NCI-H1092 (cell line): ENCODE measurements around the gene PSD4.

Experiments used
- DNase-seq: peaks from one replicate; lab custom pipeline; 2025; lab: John Stamatoyannopoulos, UW

The PSD4 gene

DNA sequence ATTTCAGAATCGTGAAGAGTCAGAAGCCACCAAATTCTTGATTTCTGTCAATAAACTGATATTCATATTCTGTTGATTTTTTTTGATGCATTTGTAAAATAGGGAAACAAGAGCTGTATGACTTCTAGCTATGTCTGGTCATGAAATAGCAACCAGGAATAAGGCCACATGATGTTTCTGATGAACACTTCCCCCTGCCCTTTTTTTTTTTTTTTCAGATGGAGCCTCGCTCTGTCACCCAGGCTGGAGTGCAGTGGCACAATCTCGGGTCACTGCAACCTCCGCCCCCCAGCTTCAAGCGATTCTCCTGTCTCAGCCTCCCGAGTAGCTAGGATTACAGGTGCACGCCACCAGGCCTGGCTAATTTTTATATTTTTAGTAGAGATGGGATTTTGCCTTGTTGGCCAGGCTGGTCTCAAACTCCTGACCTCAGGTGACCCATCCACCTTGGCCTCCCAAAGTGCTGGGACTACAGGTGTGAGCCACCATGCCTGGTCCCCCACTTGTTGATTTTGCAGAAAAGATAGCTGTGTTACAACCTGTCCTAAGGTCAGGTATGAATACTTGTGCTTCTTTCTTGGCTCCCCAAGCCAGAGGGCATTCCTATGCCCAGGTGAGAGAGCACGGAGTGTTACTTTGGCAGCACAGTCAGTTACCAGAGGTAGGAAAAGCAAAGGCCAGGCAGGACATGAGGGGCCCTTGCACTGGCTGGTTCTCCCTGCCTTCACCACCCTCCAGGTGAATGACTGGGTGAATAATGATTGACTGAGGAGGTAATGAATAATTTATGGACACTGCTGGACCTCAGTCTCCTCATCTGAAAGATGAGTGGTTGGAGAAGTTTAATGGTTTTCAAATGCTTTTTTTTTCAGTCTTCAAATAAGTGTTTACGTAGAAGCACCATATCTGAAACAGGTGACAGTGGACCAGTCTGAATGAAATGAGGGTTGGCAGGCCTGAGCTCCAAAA is 65.4 kb downstream of the PSD4 start:
- DNase-seq = no peak

DNA sequence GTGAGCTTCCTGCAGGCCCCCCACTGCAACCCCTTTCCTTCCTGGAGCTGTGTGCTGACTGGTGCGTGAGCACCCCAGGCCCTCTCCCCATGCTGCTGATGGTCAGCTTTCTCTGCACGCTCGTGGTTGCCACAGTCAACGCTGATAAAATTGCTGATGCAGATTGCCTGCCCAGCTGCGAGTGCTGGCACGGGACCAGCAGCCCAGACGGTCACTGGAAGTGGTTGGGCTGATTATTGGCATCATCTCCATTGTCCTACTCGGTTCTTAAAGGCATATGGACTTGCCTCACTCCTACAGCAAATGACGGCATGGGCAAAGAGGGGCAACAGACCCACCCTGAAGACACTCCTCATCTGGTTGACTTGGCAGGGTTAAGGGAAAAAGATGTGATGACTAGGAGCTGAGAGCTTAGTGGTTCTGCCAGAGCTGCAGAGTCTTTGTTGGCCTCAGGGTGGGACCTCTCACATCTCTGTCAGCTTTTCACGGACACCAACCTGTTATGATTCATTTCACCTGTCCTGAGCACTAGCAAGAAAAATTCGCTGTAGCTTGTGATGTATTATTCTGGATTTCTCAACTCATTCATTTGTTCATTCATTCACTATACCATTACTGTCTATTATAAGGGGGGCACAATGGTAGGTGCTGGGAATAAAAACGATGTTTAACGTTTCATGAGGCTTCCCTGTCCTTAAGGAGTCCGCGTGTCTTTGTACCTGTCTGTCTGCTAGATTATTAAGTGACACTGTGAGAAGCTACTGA is 66.6 kb downstream of the PSD4 start:
- peak; percentile 73 for DNase-seq

DNA sequence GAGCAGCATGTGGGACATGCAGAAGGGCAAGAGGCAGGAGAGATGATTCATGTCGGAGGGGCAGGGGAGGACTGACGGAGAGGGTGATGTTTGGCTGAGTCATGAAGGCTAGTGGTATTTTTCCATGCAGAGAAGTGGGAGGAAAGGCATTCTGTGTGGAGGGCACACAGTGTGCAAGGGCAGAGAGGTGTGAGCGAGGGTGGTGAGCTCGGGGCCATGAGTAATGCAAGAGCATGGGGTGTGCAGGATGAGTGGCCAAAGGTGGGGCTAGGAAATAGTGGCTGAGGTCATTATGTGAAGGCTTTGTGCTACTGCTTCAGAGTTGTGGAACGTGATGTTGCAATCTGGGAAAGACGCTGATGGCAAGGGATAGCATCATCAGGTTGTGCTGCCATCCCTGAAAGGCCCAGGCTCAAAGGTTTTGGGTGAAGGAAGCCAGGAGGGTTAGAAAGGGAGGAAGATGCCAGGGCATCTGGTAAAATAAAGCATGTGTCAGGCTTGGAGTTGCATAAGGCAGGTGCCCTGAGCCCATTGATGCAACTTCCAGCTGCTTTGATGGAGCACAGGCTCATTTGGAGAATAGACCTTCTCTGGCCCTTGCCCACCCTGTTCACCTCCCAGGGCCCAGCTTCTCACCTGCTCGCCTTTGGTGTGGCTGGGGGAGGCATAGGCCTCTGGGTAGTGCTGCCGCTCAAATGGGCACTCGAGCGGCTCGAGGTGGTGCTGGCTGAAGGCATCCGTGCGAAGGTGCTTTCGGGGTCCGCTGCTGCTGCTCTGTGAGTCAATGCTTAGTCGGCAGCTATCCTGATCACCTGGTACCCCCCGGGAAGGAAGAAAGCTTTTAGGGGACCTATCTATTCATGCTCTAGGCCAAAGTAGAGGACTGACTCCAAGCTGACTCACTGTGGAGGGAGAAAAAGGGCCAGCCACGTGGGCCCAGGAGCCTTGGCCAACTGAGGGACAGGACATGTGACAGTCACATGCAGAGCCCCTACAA is 67.4 kb downstream of the PSD4 start:
- no peak for DNase-seq

DNA sequence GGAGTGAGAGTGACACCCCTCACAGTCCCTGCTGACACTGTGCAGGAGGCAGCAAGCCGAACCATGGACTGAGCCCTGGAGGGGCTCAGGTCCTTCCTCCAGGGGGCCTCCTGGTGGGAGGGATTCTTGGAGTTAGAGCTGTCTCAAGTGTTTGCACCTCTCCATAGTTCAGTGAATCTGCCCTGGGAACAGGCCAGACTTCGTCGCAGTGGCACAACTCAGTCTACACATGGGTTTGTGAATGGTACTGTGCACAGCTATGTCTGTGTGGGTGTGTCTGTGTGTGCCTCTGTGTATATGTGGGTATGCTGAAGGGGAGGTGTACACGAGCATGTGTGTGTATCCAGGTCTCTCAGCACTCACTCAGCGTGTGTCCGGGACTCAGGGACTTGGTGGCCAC is 68.6 kb downstream of the PSD4 start:
- DNase-seq = no peak

DNA sequence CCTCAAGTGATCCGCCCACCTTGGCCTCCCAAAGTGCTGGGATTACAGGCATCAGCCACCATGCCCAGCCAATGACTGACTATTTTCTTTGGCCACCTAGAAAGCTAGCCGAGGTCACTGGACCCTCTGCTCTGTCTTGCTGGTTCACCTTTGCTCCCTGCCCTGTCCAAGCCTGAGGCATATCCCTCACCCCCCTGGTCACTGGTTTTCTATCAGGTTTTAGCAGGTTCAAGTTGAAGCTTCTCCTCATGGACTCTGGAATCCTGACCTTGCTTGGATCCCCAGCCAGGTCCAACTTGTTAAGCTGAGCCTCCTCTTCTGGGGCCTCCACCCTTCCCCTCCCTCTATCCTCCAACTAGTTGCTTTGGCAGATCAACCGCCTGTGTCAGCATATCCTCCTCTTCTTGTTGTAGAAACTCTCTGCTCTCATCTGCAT is 71.5 kb downstream of the PSD4 start:
- DNase-seq = no peak

DNA sequence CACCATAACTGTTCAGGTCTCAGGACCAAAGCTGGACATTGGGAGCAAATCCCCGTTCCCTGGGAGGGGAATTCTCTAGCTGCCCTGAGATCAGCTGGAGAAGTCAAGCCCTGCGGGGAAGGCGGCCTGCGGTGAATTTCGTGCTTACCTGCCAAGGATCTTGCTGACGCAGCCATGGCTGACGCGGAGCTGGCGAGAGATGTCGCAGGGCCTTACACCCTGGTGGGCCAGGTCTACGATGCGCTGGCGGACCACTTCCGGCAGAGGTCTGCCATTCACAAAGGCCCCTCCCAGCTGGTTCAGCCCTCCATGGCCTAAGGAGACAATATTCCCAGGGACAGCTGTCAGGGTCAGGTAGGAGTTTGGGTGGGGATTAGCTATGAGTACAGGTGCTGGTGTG is 72.8 kb downstream of the PSD4 start:
- no peak for DNase-seq

DNA sequence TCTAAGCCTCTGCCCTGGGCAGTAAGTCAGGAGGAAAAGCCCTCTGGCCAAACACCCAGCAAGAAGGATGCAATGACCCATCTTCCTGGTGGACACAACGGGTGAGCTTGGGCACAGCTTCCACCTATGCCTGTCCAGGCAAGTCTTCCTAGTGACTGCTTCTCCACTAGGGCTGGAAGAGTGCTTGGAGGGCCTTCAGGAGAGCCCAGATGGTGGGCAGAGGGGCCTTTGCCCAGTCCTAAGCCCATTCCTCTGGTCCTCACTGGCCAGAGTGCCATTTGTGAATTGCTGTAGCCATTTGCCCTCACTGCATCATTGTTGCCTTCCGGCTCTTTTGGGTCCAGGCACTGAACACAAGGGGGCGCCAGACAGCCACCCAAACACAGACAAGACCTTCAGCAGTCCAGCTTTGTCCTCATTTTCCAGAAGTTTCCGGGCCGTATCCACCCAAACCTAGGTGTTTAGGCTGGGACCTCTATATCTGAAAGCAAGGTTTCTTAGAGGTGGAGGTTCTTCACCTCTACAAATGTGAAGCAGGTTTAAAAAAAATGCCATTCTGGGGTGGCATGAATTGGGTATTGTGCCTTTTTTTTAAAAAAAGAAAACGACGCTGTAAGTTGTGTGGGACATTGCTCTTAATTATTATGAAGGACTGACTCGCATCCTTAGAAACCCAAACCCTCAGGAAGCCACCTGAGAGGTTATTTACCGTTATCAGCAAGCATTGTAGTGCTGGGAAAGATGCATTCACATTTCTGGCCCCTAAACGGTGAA is 75.4 kb downstream of the PSD4 start:
- peak; percentile 36 for DNase-seq

DNA sequence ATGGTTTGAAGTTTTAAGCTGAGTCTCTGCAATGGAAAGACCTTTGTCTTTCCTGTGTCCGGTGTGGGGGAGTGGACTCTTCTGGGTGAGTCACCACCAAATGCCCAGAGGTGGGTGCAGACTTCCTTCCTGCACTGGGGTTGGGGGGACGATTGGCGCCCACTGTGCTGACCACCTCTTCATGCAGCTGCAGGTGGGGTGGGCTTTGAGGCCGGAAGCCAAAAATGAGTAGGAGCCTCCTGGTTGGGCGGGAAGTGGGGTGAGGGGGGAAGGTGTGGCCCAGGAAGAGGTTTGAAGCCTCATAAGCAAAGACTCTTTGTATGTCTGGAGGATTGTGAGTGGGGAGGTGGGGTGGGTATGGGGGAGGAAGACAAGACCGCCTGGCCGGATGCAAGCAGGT is 77.3 kb downstream of the PSD4 start:
- DNase-seq = no peak

DNA sequence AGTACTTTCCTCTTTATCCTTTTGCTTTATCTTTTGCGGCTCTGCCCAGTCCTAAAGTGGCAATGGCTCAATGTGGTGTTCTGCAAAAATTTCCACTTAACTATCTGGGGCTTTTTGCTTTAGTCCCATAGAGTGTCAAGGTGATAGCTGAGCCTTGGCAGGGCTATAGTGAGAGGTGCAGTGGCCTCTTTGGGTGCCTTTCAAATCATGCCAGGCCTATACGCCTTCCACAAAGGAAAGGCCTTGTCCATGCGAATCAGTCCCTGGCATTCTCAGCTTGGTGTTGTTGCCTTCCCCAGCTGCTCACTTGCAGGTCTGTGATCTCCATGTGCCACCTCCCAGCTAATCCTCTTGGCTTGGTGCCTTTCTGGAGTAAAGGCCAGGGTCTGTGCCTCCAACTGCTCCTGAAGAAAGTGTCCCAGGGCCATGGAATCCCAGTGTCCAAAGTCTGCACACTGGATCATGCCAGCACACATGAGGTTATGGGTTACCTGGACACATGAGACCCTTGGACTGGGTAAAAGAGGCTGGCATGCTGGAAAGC is 78.3 kb downstream of the PSD4 start:
- DNase-seq = no peak

DNA sequence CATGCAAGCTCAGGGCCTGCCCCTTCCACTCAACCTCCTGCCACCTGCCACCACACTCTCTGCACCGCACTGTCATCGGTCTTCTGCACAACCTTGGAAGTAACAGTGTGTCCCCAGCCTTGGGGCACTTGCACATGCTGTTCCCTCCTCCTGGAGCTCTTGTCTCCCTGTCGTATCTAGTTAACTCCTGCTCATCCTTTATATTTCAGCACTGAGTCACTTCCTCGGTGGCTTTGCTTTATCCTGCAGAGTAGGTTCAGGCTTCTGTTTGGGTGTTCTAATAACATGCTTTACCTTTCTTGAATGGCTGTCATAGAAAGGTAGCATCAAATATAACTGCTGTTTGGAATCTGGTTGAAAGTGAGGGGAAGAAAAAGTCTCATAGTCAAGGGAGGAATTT is 79.7 kb downstream of the PSD4 start:
- no peak for DNase-seq

DNA sequence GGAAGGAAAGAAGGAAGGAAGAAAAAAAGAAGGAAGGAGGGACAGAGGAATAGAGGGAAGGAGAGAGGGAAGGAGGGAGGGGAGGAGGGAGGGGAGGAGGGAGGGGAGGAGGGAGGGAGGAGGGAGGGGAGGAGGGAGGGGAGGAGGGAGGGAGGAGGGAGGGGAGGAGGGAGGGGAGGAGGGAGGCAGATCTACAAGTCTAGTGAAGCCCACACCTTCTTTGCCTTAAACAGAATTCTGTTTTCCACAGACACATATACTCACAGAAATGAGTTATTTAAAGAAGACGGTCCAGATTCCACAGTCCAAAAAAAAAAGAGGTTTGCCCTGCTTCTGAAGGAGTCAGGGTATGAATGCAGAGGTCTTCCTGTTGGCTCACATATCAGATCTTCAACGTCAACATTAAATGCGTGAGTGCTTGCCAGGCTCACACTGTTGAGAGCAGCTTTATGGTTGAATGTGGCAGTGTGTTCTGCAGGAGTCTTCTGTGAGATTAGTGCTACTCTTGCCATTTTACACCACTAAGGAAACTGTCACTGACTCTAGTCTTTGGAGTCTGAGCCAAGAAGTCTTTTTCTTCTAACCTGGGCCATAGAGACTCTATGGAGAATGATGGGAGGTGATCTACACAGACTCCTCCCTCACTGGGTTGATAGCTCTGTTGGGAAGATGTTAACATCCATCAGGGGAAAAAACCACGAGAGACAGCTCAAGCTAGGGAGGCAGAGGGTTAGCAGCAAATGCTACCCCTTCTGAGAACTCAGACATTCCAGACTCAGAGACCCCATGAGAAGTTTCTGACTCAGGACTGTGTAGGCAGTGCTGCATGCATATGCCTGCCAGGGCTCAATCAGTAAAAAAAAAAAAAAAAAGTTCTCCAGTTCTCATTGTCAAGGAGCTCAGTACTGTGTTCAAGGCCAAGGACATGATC is 81.6 kb downstream of the PSD4 start:
- DNase-seq = no peak

DNA sequence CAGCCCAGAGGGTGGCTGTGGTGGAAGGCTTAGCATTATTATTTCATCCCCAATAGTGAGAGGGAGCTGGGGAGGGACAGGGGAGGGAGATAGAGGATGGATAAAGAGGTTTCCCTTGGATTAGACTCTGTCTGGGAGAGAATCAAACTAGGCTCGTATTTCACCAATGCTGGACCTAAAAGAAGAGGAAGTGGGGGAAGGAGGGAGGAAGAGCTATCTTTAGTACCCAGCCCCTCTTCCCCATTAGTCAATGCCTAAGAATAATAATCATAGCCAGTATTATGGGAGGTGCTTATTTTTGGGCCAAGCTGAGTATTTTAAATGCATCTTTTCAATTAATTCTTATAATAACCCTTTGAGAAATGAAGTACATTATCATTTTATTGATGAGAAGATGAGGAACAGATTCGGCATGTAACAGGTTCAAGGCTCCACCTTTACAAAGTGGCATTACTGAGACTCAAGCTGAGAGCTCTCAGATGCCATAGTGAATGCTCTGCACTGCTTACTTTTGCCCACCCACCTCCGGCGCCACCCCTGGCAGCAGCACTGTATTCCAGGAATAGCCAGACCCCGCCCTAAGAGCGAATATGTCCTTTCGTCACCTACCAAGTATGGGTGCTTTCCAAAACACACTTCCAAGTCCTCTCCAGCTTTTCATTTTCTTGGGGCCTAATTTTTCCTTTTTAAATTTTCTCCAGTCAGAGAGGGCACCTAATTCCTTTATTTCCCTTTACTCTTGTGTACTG is 83.9 kb downstream of the PSD4 start:
- DNase-seq = no peak

DNA sequence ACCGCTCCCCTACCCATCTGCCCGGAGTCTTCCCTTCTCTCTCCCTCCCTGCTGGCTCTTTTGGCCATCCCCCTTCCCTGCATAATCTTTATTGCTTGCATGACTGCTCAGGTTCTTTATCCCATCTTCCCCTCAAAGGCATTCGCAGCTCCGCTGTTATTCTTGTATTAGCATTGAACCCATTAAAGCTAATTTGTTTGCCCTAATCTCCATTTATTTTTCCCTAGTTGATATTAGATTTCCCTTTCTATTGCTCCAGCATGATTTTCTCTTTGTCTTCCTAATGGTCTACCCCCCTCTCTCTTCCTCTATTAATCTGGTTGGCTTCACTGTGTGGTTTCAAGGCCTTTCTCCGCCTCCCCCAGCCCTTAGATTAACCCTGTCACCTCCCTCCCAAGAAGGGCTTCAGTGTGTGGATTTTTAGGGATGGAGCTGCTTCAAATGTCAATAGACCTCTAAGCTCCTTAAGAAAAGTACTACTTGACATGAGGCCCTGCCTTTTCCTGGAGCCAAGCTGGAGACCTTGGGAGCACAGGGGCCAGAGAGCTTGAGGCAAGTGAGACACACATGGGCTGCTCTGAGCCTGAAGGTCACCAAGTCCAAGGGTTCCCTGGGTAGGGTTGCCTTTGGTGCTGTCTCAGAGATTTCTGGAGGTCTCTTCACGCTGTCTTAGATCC is 84.8 kb downstream of the PSD4 start:
- DNase-seq = no peak
